ENCODE results near the gene PDE4D. TPM values are rescaled to one million over a fixed set of nuclear protein-coding genes. Genes with fewer than 3 reads are reported as not detected.

The PDE4D gene
- total RNA-seq, 1 donor: 19.9 TPM

GRCh38 chr5:59600153-59600552, 293.4 kb downstream of the PDE4D start:
- Histone ChIP-seq H3K27ac (ENCODE audit: low read depth, low read length) (no peak overlapping the region), H4K20me1 (ENCODE audit: insufficient read depth, low read length) (no peaks in the 10 kb centered on the region), H3K79me2 (ENCODE audit: insufficient read depth, low read length) (no peaks in the 10 kb centered on the region), H3K27me3 (ENCODE audit: insufficient read depth, low read length) (no peaks in the 10 kb centered on the region), H3K4me3 (ENCODE audit: insufficient read depth, low read length) (no peak overlapping the region), H3K36me3 (ENCODE audit: insufficient read depth, low read length) (no peaks in the 10 kb centered on the region), H2AFZ (ENCODE audit: low read length) (no peak overlapping the region), H3K4me2 (ENCODE audit: insufficient read depth, low read length) (no peak overlapping the region), H3K9me3 (ENCODE audit: low read depth, low read length) (no peaks in the 10 kb centered on the region), H3K4me1 (ENCODE audit: insufficient read depth, low read length) (peaks cover 11% of the 10 kb centered on the region)
- no peak for DNase-seq (ENCODE audit: insufficient read length, low spot score, missing footprints)
- TF ChIP-seq, protein P1, sequence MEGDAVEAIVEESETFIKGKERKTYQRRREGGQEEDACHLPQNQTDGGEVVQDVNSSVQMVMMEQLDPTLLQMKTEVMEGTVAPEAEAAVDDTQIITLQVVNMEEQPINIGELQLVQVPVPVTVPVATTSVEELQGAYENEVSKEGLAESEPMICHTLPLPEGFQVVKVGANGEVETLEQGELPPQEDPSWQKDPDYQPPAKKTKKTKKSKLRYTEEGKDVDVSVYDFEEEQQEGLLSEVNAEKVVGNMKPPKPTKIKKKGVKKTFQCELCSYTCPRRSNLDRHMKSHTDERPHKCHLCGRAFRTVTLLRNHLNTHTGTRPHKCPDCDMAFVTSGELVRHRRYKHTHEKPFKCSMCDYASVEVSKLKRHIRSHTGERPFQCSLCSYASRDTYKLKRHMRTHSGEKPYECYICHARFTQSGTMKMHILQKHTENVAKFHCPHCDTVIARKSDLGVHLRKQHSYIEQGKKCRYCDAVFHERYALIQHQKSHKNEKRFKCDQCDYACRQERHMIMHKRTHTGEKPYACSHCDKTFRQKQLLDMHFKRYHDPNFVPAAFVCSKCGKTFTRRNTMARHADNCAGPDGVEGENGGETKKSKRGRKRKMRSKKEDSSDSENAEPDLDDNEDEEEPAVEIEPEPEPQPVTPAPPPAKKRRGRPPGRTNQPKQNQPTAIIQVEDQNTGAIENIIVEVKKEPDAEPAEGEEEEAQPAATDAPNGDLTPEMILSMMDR (IDR thresholded peaks at IDR 0.05; ENCODE audit: extremely low read depth, low read depth, low read length): no peak

- Histone ChIP-seq H3K4me1 (ENCODE audit: insufficient read depth, low read length) (peaks cover 11% of the 10 kb centered on the region), H2AFZ (ENCODE audit: low read length) (no peak overlapping the region), H3K4me3 (ENCODE audit: insufficient read depth, low read length) (no peak overlapping the region), H3K27ac (ENCODE audit: low read depth, low read length) (no peak overlapping the region), H4K20me1 (ENCODE audit: insufficient read depth, low read length) (no peaks in the 10 kb centered on the region), H3K9me3 (ENCODE audit: low read depth, low read length) (no peaks in the 10 kb centered on the region), H3K36me3 (ENCODE audit: insufficient read depth, low read length) (no peaks in the 10 kb centered on the region), H3K4me2 (ENCODE audit: insufficient read depth, low read length) (no peak overlapping the region), H3K27me3 (ENCODE audit: insufficient read depth, low read length) (no peaks in the 10 kb centered on the region), H3K79me2 (ENCODE audit: insufficient read depth, low read length) (no peaks in the 10 kb centered on the region)
- DNase-seq (ENCODE audit: insufficient read length, low spot score, missing footprints): no peak
- TF ChIP-seq, protein P1 (IDR thresholded peaks at IDR 0.05; ENCODE audit: extremely low read depth, low read depth, low read length): no peak
Observed at GRCh38 chr5:59599729-59600128, 293.8 kb downstream of the PDE4D start.

GRCh38 chr5:59598547-59598874, 295.0 kb downstream of the PDE4D start:
- H3K4me3 ChIP-seq (ENCODE audit: insufficient read depth, low read length): peak overlapping the region; percentile 54
- DNase-seq (ENCODE audit: insufficient read length, low spot score, missing footprints): peak; percentile 34
- H2AFZ ChIP-seq (ENCODE audit: low read length): peak overlapping the region; percentile 49

DNA sequence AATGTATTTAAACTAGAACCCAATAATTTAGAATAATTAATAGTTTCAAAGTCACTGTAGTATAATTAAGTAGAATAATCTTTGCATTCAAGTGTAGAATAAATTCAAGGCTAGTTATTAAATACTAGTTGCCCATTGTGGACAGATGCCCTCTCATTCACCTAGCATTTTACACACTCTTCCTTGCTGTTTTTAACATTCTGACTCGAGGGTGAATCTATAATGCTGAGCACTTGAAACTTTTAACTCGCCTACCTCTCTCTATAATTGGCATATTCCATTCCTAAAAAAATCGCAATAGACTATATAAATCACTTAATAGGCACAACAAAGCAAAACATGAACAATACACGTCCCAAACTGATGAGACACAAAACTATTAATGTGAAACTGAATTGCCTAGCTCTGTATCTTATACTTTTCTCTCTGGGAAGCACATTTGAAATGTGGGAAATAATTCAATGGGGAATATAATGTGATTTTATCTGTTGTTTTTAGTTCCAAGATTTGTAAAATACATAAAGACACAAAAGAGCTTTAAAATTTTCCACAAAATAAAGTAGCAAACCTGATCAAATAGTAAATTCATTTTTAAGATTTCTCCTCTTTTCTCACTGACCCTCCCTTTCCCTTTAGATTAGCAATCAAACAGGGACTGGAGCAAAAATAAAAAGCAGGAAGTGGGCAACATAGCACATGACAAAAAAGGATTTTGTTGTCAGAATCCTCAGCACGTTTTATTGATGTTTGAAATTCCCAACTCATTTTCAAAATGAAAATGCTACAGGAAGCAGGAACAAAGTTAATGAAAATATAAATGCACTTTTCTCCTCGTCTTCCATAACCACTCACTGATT, 295.6 kb downstream of the PDE4D start:
- Histone ChIP-seq H3K4me3 (ENCODE audit: insufficient read depth, low read length) (peak overlapping the region; percentile 54), H3K4me1 (ENCODE audit: insufficient read depth, low read length) (peaks cover 11% of the 10 kb centered on the region), H3K9me3 (ENCODE audit: low read depth, low read length) (no peaks in the 10 kb centered on the region), H4K20me1 (ENCODE audit: insufficient read depth, low read length) (no peaks in the 10 kb centered on the region), H3K27me3 (ENCODE audit: insufficient read depth, low read length) (no peaks in the 10 kb centered on the region), H3K4me2 (ENCODE audit: insufficient read depth, low read length) (peak overlapping the region; percentile 63), H3K36me3 (ENCODE audit: insufficient read depth, low read length) (no peaks in the 10 kb centered on the region), H3K27ac (ENCODE audit: low read depth, low read length) (no peak overlapping the region), H3K79me2 (ENCODE audit: insufficient read depth, low read length) (no peaks in the 10 kb centered on the region), H2AFZ (ENCODE audit: low read length) (peak overlapping the region; percentile 49)
- TF ChIP-seq, protein P1 (IDR thresholded peaks at IDR 0.05; ENCODE audit: extremely low read depth, low read depth, low read length): no peak
- DNase-seq (ENCODE audit: insufficient read length, low spot score, missing footprints): no peak

More at GRCh38 chr5:59598547-59598874, 295.0 kb downstream of the PDE4D start:
- Histone ChIP-seq H3K27me3 (ENCODE audit: insufficient read depth, low read length) (no peaks in the 10 kb centered on the region), H3K9me3 (ENCODE audit: low read depth, low read length) (no peaks in the 10 kb centered on the region), H3K36me3 (ENCODE audit: insufficient read depth, low read length) (no peaks in the 10 kb centered on the region), H3K79me2 (ENCODE audit: insufficient read depth, low read length) (no peaks in the 10 kb centered on the region), H3K4me1 (ENCODE audit: insufficient read depth, low read length) (peaks cover 11% of the 10 kb centered on the region), H3K27ac (ENCODE audit: low read depth, low read length) (no peak overlapping the region), H4K20me1 (ENCODE audit: insufficient read depth, low read length) (no peaks in the 10 kb centered on the region), H3K4me2 (ENCODE audit: insufficient read depth, low read length) (peak overlapping the region; percentile 63)
- TF ChIP-seq, protein P1 (IDR thresholded peaks at IDR 0.05; ENCODE audit: extremely low read depth, low read depth, low read length): no peak

All from osteoblast (primary cell).